Activated CD8-positive, alpha-beta memory T cell treated with anti-CD3 and anti-CD28 coated beads for 48 hours (primary cell): ENCODE data around the gene PCDHB9.
"Not testable (repeated sequence)": the region's sequence is repeated elsewhere in the genome, so short reads cannot be mapped to it uniquely, and the experiment has no call there.

ENCODE experiments used
- DNase-seq, 3 experiments: peaks; one replicate each; pipeline ENCODE4 v3.0.0-alpha.2; 2020; ENCODE audit warnings: low read depth in 2 of 3, low spot score in 2 of 3

Gene PCDHB9

GRCh38 chr5:141184117-141184855, 2.7 kb upstream of the PCDHB9 start:
- not testable (repeated sequence) for DNase-seq

DNA sequence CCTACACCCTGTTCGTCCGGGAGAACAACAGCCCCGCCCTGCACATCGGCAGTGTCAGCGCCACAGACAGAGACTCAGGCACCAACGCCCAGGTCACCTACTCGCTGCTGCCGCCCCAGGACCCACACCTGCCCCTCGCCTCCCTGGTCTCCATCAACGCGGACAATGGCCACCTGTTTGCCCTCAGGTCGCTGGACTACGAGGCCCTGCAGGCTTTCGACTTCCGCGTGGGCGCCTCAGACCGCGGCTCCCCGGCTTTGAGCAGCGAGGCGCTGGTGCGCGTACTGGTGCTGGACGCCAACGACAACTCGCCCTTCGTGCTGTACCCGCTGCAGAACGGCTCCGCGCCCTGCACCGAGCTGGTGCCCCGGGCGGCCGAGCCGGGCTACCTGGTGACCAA, 1.7 kb downstream of the PCDHB9 start:
- not testable (repeated sequence) for DNase-seq

- DNase-seq = not testable (repeated sequence)
Observed at GRCh38 chr5:141189131-141189530, 2.2 kb downstream of the PCDHB9 start.

- no peak for DNase-seq
Observed at GRCh38 chr5:141192110-141192725, 5.3 kb downstream of the PCDHB9 start, which contains the start of gene PCDHB10. PCDHB10 (plus strand) TSS chr5:141192353; CDS start chr5:141192553, 200 bp downstream.

GRCh38 chr5:141194332-141194731, 7.4 kb downstream of the PCDHB9 start:
- DNase-seq = not testable (repeated sequence)

- DNase-seq = no peak
Observed at GRCh38 chr5:141196363-141196762, 9.4 kb downstream of the PCDHB9 start.

- no peak for DNase-seq
Observed at GRCh38 chr5:141199359-141200235, 12.6 kb downstream of the PCDHB9 start, which contains the start of gene PCDHB11. PCDHB11 (plus strand) TSS chr5:141199627; CDS start chr5:141199775, 148 bp downstream.

DNA sequence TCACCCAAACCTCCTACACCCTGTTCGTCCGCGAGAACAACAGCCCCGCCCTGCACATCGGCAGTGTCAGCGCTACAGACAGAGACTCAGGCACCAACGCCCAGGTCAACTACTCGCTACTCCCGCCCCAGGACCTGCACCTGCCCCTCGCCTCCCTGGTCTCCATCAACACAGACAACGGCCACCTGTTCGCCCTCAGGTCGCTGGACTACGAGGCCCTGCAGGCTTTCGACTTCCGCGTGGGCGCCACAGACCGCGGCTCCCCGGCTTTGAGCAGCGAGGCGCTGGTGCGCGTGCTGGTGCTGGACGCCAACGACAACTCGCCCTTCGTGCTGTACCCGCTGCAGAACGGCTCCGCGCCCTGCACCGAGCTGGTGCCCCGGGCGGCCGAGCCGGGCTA, 14.2 kb downstream of the PCDHB9 start:
- not testable (repeated sequence) for DNase-seq

- not testable (repeated sequence) for DNase-seq
Observed at GRCh38 chr5:141201646-141202045, 14.7 kb downstream of the PCDHB9 start.

DNA sequence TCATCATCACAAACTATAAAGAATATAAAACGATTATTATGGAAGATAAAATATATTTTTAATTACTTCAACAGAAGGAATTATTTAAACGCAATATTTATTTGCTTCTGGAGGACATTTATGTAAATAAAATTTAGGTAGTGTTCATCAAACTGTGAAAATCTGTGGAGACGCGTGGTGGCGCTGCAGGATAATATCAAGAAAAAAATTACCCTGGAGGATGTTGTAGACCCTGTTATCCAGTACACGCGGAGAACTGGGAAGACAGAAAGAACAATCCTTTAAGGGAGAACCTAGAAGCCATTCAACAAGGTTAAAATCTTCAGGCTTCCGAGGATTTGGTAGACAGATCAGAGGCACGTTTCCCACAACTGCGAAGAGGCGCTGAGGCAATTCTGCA, 21.5 kb downstream of the PCDHB9 start, which contains the start of gene PCDHB12:
TSS of gene PCDHB12 (plus strand) at position 242 of the 400 bp plus-strand sequence. CDS start 189 bp downstream, outside the sequence.
- DNase-seq = no peak

- DNase-seq = not testable (repeated sequence)
Observed at GRCh38 chr5:141210281-141210680, 23.3 kb downstream of the PCDHB9 start.

- DNase-seq = not testable (repeated sequence)
Observed at GRCh38 chr5:141210849-141211248, 23.9 kb downstream of the PCDHB9 start.

GRCh38 chr5:141213656-141214339, 26.8 kb downstream of the PCDHB9 start, which contains the start of gene PCDHB13:
PCDHB13 (plus strand) TSS chr5:141213919; CDS start chr5:141214124, 205 bp downstream.
- DNase-seq = not testable (repeated sequence)

- DNase-seq = not testable (repeated sequence)
Observed at GRCh38 chr5:141214583-141214982, 27.6 kb downstream of the PCDHB9 start.

GRCh38 chr5:141215504-141215903, 28.5 kb downstream of the PCDHB9 start:
- not testable (repeated sequence) for DNase-seq

DNA sequence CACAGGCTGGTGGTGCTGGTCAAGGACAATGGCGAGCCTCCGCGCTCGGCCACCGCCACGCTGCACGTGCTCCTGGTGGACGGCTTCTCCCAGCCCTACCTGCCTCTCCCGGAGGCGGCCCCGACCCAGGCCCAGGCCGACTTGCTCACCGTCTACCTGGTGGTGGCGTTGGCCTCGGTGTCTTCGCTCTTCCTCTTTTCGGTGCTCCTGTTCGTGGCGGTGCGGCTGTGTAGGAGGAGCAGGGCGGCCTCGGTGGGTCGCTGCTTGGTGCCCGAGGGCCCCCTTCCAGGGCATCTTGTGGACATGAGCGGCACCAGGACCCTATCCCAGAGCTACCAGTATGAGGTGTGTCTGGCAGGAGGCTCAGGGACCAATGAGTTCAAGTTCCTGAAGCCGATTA, 29.1 kb downstream of the PCDHB9 start:
- DNase-seq = not testable (repeated sequence)

DNA sequence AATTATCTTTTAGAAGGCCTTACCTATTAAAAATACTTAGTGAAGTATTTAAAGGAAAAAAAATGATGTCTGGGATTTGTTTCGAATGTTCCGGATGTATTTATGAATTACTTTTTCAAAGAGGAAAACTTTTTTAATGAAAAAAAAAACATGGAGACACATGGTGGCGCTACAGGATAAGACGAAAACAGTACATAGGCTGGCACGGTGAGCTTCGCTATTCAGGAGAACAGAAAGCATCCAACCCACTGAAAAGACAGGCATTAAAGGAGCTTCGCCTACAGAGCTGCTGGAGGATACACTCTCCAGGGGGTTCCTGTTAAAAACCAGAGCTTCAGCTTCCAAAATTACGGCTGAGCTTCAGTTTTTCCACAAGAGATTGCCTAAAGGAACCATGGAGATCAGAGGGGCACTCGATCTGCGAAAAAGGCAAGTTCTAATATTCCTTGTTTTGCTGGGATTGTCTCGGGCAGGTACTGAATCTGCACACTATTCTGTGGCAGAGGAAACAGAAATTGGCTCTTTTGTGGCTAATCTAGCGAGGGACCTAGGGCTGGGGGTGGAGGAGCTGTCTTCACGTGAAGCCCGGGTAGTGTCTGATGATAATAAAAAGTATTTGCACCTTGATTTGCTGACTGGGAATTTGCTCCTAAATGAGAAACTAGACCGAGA, 36.3 kb downstream of the PCDHB9 start, which contains the start of gene PCDHB14:
TSS of gene PCDHB14 (plus strand) at position 232 of the 672 bp plus-strand sequence. CDS start at position 395, 163 bp downstream.
- DNase-seq = no peak

GRCh38 chr5:141224844-141225243, 37.9 kb downstream of the PCDHB9 start:
- not testable (repeated sequence) for DNase-seq

GRCh38 chr5:141225421-141225820, 38.5 kb downstream of the PCDHB9 start:
- not testable (repeated sequence) for DNase-seq
